Tibial nerve (tissue), 3 donors: ENCODE data around the gene HTR1E.
"Not testable (repeated sequence)": the region's sequence is repeated elsewhere in the genome, so short reads cannot be mapped to it uniquely, and the experiment has no call there.

ENCODE experiments used
- CTCF ChIP-seq, 5 experiments: fragments of 200-600 bp in 3 of 5; fragments of 450-650 bp in 2 of 5; sonication (generic) in 3 of 5; IDR thresholded peaks; one replicate each; pipeline ENCODE4 v1.5.1; 2016 to 2019; ENCODE audit warnings: antibody characterized with exemption in 5 of 5, mild to moderate bottlenecking in 3 of 5, moderate library complexity in 2 of 5
- POLR2A ChIP-seq, 2 donors: fragments of 450-650 bp; IDR thresholded peaks; one replicate each; pipeline ENCODE4 v1.6.1; 2017; ENCODE audit warnings: antibody characterized with exemption in 2 of 2, mild to moderate bottlenecking in 2 of 2, moderate library complexity in 2 of 2

- TF ChIP-seq CTCF, POLR2A (IDR thresholded peaks at IDR 0.05): not testable (repeated sequence)
Observed at GRCh38 chr6:86927138-86927537, 10.2 kb upstream of the HTR1E start.
